Measurements from ENCODE around the gene HNRNPM. TPM values are rescaled to one million over a fixed set of nuclear protein-coding genes. Genes with fewer than 3 reads are reported as not detected.

Gene HNRNPM
- total RNA-seq, 1 experiment from 2014 or later, result 298 TPM

GRCh38 chr19:8451377-8451776 is 6.6 kb downstream of the HNRNPM start:
- CTCF ChIA-PET, result no interaction called here

More at GRCh38 chr19:8451377-8451776, 6.6 kb downstream of the HNRNPM start:
- Histone ChIP-seq H3K27ac (ENCODE audit: low read depth, low read length) (no peak overlapping the region), H3K4me1 (ENCODE audit: control insufficient read depth in 1 of 2, insufficient read depth in 2 of 2, low read length in 2 of 2) (peaks cover 25 to 48% of the 10 kb centered on the region in 2 experiments), H3K9me3 (ENCODE audit: control insufficient read depth in 1 of 2, insufficient read depth in 1 of 2, low read depth in 1 of 2, low read length in 2 of 2) (no peaks in the 10 kb centered on the region), H3K36me3 (ENCODE audit: control insufficient read depth in 1 of 2, insufficient read depth in 2 of 2, low read length in 2 of 2) (peaks cover 29 to 39% of the 10 kb centered on the region in 2 experiments), H3K27me3 (ENCODE audit: insufficient read depth, low read length) (no peaks in the 10 kb centered on the region), H2AFZ (ENCODE audit: low read depth, low read length, poor library complexity, severe bottlenecking) (no peak overlapping the region), H3K9me2 (ENCODE audit: insufficient read depth) (no peaks in the 10 kb centered on the region), H3K79me2 (ENCODE audit: insufficient read depth, low read length) (peaks cover 100% of the 10 kb centered on the region), H3K4me2 (ENCODE audit: low read length) (peak overlapping the region; percentile 5; the same call in 1 of the 2 replicates), H4K20me1 (ENCODE audit: insufficient read depth) (peaks cover 73% of the 10 kb centered on the region; the same call in 1 of the 2 replicates), H3K9ac (ENCODE audit: low read length) (no peak overlapping the region), H3K4me3 (replicated peaks in 1 of 2; ENCODE audit: low read depth in 1 of 2, low read length in 2 of 2) (no peak overlapping the region)
- no TSS peak for BruUV-seq (replicated peaks)
- intact Hi-C loops (cut with micrococcal nuclease), result no loop called here
- ATAC-seq, result no peak
- POLR2A ChIA-PET, result no interaction called here
- TF ChIP-seq, protein P1, sequence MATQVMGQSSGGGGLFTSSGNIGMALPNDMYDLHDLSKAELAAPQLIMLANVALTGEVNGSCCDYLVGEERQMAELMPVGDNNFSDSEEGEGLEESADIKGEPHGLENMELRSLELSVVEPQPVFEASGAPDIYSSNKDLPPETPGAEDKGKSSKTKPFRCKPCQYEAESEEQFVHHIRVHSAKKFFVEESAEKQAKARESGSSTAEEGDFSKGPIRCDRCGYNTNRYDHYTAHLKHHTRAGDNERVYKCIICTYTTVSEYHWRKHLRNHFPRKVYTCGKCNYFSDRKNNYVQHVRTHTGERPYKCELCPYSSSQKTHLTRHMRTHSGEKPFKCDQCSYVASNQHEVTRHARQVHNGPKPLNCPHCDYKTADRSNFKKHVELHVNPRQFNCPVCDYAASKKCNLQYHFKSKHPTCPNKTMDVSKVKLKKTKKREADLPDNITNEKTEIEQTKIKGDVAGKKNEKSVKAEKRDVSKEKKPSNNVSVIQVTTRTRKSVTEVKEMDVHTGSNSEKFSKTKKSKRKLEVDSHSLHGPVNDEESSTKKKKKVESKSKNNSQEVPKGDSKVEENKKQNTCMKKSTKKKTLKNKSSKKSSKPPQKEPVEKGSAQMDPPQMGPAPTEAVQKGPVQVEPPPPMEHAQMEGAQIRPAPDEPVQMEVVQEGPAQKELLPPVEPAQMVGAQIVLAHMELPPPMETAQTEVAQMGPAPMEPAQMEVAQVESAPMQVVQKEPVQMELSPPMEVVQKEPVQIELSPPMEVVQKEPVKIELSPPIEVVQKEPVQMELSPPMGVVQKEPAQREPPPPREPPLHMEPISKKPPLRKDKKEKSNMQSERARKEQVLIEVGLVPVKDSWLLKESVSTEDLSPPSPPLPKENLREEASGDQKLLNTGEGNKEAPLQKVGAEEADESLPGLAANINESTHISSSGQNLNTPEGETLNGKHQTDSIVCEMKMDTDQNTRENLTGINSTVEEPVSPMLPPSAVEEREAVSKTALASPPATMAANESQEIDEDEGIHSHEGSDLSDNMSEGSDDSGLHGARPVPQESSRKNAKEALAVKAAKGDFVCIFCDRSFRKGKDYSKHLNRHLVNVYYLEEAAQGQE (IDR thresholded peaks at IDR 0.05; ENCODE audit: low read depth), result no peak
- TF ChIP-seq SP1 (IDR thresholded peaks at IDR 0.05; ENCODE audit: low read depth) (no peak), MAX (IDR thresholded peaks at IDR 0.05) (no peak), SIN3A (IDR thresholded peaks at IDR 0.05; ENCODE audit: low read depth) (no peak), ZBTB33 (IDR thresholded peaks at IDR 0.05; ENCODE audit: extremely low read depth, insufficient replicate concordance, low read length) (no peak), YY1 (IDR thresholded peaks at IDR 0.05; ENCODE audit: extremely low read depth, insufficient replicate concordance, low read depth, low read length) (no peak), POLR2AphosphoS5 (IDR thresholded peaks at IDR 0.05; ENCODE audit: low read depth, low read length) (no peak), SRF (IDR thresholded peaks at IDR 0.05; ENCODE audit: low read depth) (no peak), CBX3 (IDR thresholded peaks at IDR 0.05; ENCODE audit: low read depth) (no peak), ZFX (IDR thresholded peaks at IDR 0.05) (no peak), CEBPB (IDR thresholded peaks at IDR 0.05; ENCODE audit: low read depth) (no peak)
- no peak for DNase-seq (ENCODE audit: low read depth, low spot score)
- RAD21 ChIA-PET (ENCODE audit: low non-redundant PET in 1 of 2, low total read pairs in 2 of 2, uncharacterized antibody in 2 of 2, unreplicated experiment in 2 of 2), result no interaction called here

Measured in HCT116 (cell line).